Measurements from ENCODE around the gene ZCCHC24. TPM values are rescaled to one million over a fixed set of nuclear protein-coding genes. Genes with fewer than 3 reads are reported as not detected.

ZCCHC24 gene
- total RNA-seq, 1 experiment from 2014 or later, result 3.8 TPM

DNA sequence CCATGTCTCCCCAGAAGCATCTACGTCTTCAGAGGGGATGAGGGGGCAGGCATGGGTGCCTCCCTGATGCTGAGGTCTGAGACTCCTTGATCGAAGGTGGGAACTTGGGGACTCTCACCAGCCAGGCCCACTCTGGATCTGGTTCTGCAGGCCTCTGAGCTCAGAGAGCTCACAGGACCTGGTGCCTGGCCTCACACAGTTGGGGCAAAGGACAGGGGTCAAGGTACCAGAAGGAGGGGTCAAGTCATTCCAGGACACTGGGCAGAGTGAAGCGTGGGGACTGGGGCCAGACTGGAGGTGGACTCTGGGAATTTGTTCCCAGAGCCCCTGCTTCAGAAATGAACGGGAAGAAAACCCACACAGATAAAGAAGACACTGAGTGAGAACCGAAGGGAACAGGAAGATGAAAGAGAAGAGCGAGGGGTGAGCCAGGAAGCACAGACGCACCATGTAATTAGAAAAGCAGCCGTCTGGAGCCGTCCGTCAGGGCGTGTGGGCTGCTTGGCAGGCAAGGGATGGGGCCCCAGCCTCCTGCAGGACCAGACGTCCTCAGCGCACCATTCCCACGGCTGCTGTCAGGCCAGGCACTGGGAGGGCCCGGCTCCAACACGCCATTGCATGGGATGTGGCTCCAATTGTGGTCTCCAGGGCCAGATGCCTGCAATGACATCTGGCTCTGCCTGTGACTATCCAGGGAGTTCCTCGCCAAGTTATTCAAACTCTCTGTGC, 47.7 kb downstream of the ZCCHC24 start:
- peaks cover 0 to 2% (median 0%) of the 10 kb centered on the region in 3 experiments; a peak in 2 of 7 replicates for H3K36me3 Mint-ChIP-seq (ENCODE audit: insufficient read depth in 1 of 3, low read depth in 3 of 3)
- H3K23me2 ChIP-seq (ENCODE audit: insufficient read length, low read depth, low read length, poor library complexity, severe bottlenecking), result no peaks in the 10 kb centered on the region
- H3K56ac ChIP-seq (ENCODE audit: insufficient read length, low read depth, low read length), result no peak overlapping the region
- peaks cover 15 to 23% of the 10 kb centered on the region in 2 experiments for H3K4me1 Mint-ChIP-seq
- H3K79me1 ChIP-seq (ENCODE audit: insufficient read depth, low read depth, low read length, poor library complexity, severe bottlenecking), result no peaks in the 10 kb centered on the region
- no peaks in the 10 kb centered on the region for H3K79me2 ChIP-seq (ENCODE audit: insufficient read depth, low read length)
- no peak overlapping the region for H3K4me3 Mint-ChIP-seq
- H4K5ac ChIP-seq (ENCODE audit: insufficient read length, low read depth, low read length), result no peak overlapping the region
- no peaks in the 10 kb centered on the region for H3K4me1 ChIP-seq (ENCODE audit: insufficient read depth, low read length)
- no peaks in the 10 kb centered on the region for H3K9me3 Mint-ChIP-seq
- no peak overlapping the region for H3K4me2 ChIP-seq (ENCODE audit: insufficient read depth, insufficient read length, low read length)
- no peak overlapping the region for H3T11ph ChIP-seq (ENCODE audit: low read length)
- H3K9ac ChIP-seq (ENCODE audit: extremely low read depth, insufficient read length, low read length), result no peak overlapping the region
- H2BK12ac ChIP-seq (ENCODE audit: insufficient read length, low read depth, low read length), result no peak overlapping the region
- H3K27me3 ChIP-seq (ENCODE audit: insufficient read depth, low read length), result no peaks in the 10 kb centered on the region
- H4K91ac ChIP-seq (ENCODE audit: insufficient read length, low read depth, low read length), result no peak overlapping the region
- H2BK20ac ChIP-seq (ENCODE audit: low read depth, low read length, poor library complexity, severe bottlenecking), result no peak overlapping the region
- no peak overlapping the region for H3K18ac ChIP-seq (ENCODE audit: insufficient read length, low read depth, low read length)
- no peak overlapping the region for H2BK5ac ChIP-seq (ENCODE audit: insufficient read length, low read length)
- TF ChIP-seq, protein P1, sequence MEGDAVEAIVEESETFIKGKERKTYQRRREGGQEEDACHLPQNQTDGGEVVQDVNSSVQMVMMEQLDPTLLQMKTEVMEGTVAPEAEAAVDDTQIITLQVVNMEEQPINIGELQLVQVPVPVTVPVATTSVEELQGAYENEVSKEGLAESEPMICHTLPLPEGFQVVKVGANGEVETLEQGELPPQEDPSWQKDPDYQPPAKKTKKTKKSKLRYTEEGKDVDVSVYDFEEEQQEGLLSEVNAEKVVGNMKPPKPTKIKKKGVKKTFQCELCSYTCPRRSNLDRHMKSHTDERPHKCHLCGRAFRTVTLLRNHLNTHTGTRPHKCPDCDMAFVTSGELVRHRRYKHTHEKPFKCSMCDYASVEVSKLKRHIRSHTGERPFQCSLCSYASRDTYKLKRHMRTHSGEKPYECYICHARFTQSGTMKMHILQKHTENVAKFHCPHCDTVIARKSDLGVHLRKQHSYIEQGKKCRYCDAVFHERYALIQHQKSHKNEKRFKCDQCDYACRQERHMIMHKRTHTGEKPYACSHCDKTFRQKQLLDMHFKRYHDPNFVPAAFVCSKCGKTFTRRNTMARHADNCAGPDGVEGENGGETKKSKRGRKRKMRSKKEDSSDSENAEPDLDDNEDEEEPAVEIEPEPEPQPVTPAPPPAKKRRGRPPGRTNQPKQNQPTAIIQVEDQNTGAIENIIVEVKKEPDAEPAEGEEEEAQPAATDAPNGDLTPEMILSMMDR (conservative IDR thresholded peaks at IDR 0.05), result no peak
- no peak overlapping the region for H2AK5ac ChIP-seq (ENCODE audit: insufficient read length, low read length)
- no peak overlapping the region for H3K14ac ChIP-seq (ENCODE audit: insufficient read depth, low read length)
- H2BK120ac ChIP-seq (ENCODE audit: low read depth, low read length, poor library complexity, severe bottlenecking), result no peak overlapping the region
- no peak for DNase-seq
- H3K27ac Mint-ChIP-seq, result no peak overlapping the region
- peaks cover under 1% of the 10 kb centered on the region for H3K27me3 Mint-ChIP-seq (ENCODE audit: low read depth)
- no peak overlapping the region for H3K23ac ChIP-seq (ENCODE audit: insufficient read length, low read depth, low read length)
- H2BK15ac ChIP-seq (ENCODE audit: low read depth, low read length), result no peak overlapping the region
- no peaks in the 10 kb centered on the region for H4K20me1 ChIP-seq (ENCODE audit: control insufficient read depth, insufficient read depth, insufficient read length)
- H2AFZ ChIP-seq (ENCODE audit: low read length), result no peak overlapping the region
- no peak overlapping the region for H3K4ac ChIP-seq (ENCODE audit: low read depth, low read length)
- H4K8ac ChIP-seq (replicated peaks; ENCODE audit: insufficient read length, low read depth, low read length), result no peak overlapping the region
- WGBS (ENCODE audit: extremely low coverage, insufficient read length, low lambda C conversion rate), result no CpG with 5 or more reads among the region's 17 CpGs
- H3K9me3 ChIP-seq (ENCODE audit: control insufficient read depth, low read depth, low read length), result no peaks in the 10 kb centered on the region
- H3K27ac ChIP-seq (ENCODE audit: insufficient read length, low read depth, low read length), result no peak overlapping the region
